OCI-LY1 (cell line): ENCODE data around the gene FUNDC2.

Experiments used
- EZH2 ChIP-seq: fragments of 200-600 bp; sonication (generic), shearing (Covaris generic); IDR thresholded peaks from 2 replicates; pipeline ENCODE4 v1.8.0; 2017; ENCODE audit warnings: borderline replicate concordance, mixed run types, mild to moderate bottlenecking, antibody characterized with exemption, low read length, moderate library complexity, mixed read lengths
- TF ChIP-seq, protein P1 (sequence below): fragments of 200-600 bp; sonication (generic), shearing (Covaris generic); IDR thresholded peaks from 2 replicates; pipeline ENCODE4 v1.5.1; 2017; ENCODE audit warnings: mild to moderate bottlenecking, antibody characterized with exemption, low read length, moderate library complexity, mixed read lengths

- TF ChIP-seq, protein P1, sequence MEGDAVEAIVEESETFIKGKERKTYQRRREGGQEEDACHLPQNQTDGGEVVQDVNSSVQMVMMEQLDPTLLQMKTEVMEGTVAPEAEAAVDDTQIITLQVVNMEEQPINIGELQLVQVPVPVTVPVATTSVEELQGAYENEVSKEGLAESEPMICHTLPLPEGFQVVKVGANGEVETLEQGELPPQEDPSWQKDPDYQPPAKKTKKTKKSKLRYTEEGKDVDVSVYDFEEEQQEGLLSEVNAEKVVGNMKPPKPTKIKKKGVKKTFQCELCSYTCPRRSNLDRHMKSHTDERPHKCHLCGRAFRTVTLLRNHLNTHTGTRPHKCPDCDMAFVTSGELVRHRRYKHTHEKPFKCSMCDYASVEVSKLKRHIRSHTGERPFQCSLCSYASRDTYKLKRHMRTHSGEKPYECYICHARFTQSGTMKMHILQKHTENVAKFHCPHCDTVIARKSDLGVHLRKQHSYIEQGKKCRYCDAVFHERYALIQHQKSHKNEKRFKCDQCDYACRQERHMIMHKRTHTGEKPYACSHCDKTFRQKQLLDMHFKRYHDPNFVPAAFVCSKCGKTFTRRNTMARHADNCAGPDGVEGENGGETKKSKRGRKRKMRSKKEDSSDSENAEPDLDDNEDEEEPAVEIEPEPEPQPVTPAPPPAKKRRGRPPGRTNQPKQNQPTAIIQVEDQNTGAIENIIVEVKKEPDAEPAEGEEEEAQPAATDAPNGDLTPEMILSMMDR = no peak
- TF ChIP-seq EZH2 = no peak
Measured at GRCh38 chrX:155027509-155028066, 944 bp downstream of the FUNDC2 start.
